ENCODE results near the gene C4BPB. TPM values are rescaled to one million over a fixed set of nuclear protein-coding genes. Genes with fewer than 3 reads are reported as not detected.

C4BPB gene
- total and polyA plus RNA-seq, 2 of the 13 experiments (the other 11 are each of a cell fraction or from before 2014, with no cell fraction given), result 155 to 266 TPM

- CTCF ChIA-PET (ENCODE audit: low intra/inter-chr PET ratio, low total read pairs), result no interaction called here
- TF ChIP-seq HMGXB4 (CRISPR knock-in tag; IDR thresholded peaks at IDR 0.05; ENCODE audit: borderline replicate concordance in 1 of 2, low read depth in 1 of 2) (no peak), ZNF557 (CRISPR knock-in tag; IDR thresholded peaks at IDR 0.05) (no peak), SIX1 (CRISPR knock-in tag; IDR thresholded peaks at IDR 0.05; ENCODE audit: borderline replicate concordance) (no peak), TEF (CRISPR knock-in tag; IDR thresholded peaks at IDR 0.05) (no peak), CEBPB (IDR thresholded peaks at IDR 0.05; ENCODE audit: borderline replicate concordance, low read depth, low read length) (no peak), ZNF431 (CRISPR knock-in tag; IDR thresholded peaks at IDR 0.05; ENCODE audit: borderline replicate concordance, low read depth) (no peak), PATZ1 (CRISPR knock-in tag; IDR thresholded peaks at IDR 0.05) (no peak), ZNF770 (CRISPR knock-in tag; IDR thresholded peaks at IDR 0.05) (no peak), SSRP1 (CRISPR knock-in tag; IDR thresholded peaks at IDR 0.05) (no peak), STAG1 (CRISPR knock-in tag; IDR thresholded peaks at IDR 0.05) (no peak), PRPF4 (IDR thresholded peaks at IDR 0.05; ENCODE audit: low read depth, low read length, poor library complexity, severe bottlenecking) (no peak), CERS6 (CRISPR knock-in tag; IDR thresholded peaks at IDR 0.05) (no peak), ZNF768 (CRISPR knock-in tag; IDR thresholded peaks at IDR 0.05) (no peak), ATAD3A (CRISPR knock-in tag; IDR thresholded peaks at IDR 0.05) (no peak), SRF (IDR thresholded peaks at IDR 0.05; ENCODE audit: low read depth, low read length) (no peak), TFDP2 (CRISPR knock-in tag; IDR thresholded peaks at IDR 0.05) (no peak)
- no peak for DNase-seq (ENCODE audit: low spot score)
- no peak overlapping the region for H3K4me3 ChIP-seq (replicated peaks in 1 of 3; ENCODE audit: insufficient read depth in 1 of 3, low read depth in 2 of 3, low read length in 3 of 3)
- in situ Hi-C loops (cut with HindIII; ENCODE audit: extremely low pct_ligation_motif_present, low pct_unique_long_range_greater_than_20kb) (no loop called here), intact Hi-C loops (cut with micrococcal nuclease; ENCODE audit: unreplicated experiment) (no loop called here)
- POLR2A ChIA-PET, result interaction anchor here (2.4 kb wide), 1 partner anchor 33 kb away, joined by 11 read pairs; no protein-coding TSS in a partner anchor
- no peak for FAIRE-seq
- no peak overlapping the region for H3K9ac ChIP-seq (ENCODE audit: insufficient read depth, low read depth, low read length)
- no peak for ATAC-seq
- no peaks in the 10 kb centered on the region; a peak in 1 of 5 replicates for H3K27me3 ChIP-seq (ENCODE audit: control insufficient read depth in 1 of 2, insufficient read depth in 2 of 2, low read length in 2 of 2)
- no TSS peak for BruUV-seq (replicated peaks)
- H3K9me3 ChIP-seq (ENCODE audit: low read length), result no peaks in the 10 kb centered on the region
- 82% methylated on average over 2 of the region's 2 CpGs for WGBS (ENCODE audit: low lambda C conversion rate)
- H3K79me2 ChIP-seq (ENCODE audit: insufficient read depth, low read length), result peaks cover 13% of the 10 kb centered on the region
- no peak overlapping the region for H3K27ac ChIP-seq (ENCODE audit: extremely low read length, insufficient read depth, low read length)
- H3K36me3 ChIP-seq (replicated peaks in 1 of 2; ENCODE audit: control insufficient read depth in 1 of 2, insufficient read depth in 2 of 2, low read length in 2 of 2), result peaks cover 0 to under 1% of the 10 kb centered on the region in 2 experiments; a peak in 1 of 5 replicates
- no peak overlapping the region for H3K4me2 ChIP-seq (ENCODE audit: low read depth, low read length)
- no peak overlapping the region for H2AFZ ChIP-seq (ENCODE audit: low read length)
- H4K20me1 ChIP-seq (ENCODE audit: insufficient read depth, low read length), result no peaks in the 10 kb centered on the region
- H3K4me1 ChIP-seq (ENCODE audit: insufficient read depth, low read length), result peaks cover 17% of the 10 kb centered on the region
Measured at GRCh38 chr1:207054491-207054890, 34.2 kb upstream of the C4BPB start.
